Breast epithelium (tissue), 4 donors: ENCODE measurements around the gene RAD23B. TPM values are rescaled to one million over a fixed set of nuclear protein-coding genes. Genes with fewer than 3 reads are reported as not detected.

Source experiments
- DNase-seq, 2 donors: peaks; one replicate each; pipeline ENCODE4 v3.0.0-alpha.2; 2019; ENCODE audit warnings: low spot score in 2 of 2
- H3K27ac ChIP-seq, 2 donors: fragments of 200-600 bp; sonication (generic) in 1 of 2; one replicate each; pipeline ENCODE4 v1.5.1; 2016 to 2019; ENCODE audit warnings: mild to moderate bottlenecking in 1 of 2
- H3K27me3 ChIP-seq, 2 donors: fragments of 200-600 bp; sonication (generic) in 1 of 2; one replicate each; pipeline versions ENCODE4 v1.5.1 to v1.6.0; 2017 to 2019; ENCODE audit warnings: control low read depth in 1 of 2, mild to moderate bottlenecking in 1 of 2
- H3K36me3 ChIP-seq: fragments of 200-600 bp; one replicate; pipeline ENCODE4 v1.5.1; 2019
- H3K4me1 ChIP-seq, 2 donors: fragments of 200-600 bp; sonication (generic); one replicate each; pipeline ENCODE4 v1.5.1; 2016 to 2019; ENCODE audit warnings: control low read depth in 1 of 2
- H3K4me3 ChIP-seq, 3 donors: fragments of 200-600 bp; sonication (generic); 1 replicate in 2 of 3; 2 replicates in 1 of 3; pipeline ENCODE4 v1.5.1; 2016 to 2019; ENCODE audit warnings: mild to moderate bottlenecking in 3 of 3, moderate library complexity in 2 of 3
- H3K9me3 ChIP-seq, 2 donors: fragments of 200-600 bp; sonication (generic) in 1 of 2; one replicate each; pipeline ENCODE4 v1.5.1; 2016 to 2019; ENCODE audit warnings: control low read depth in 1 of 2
- CTCF ChIP-seq, 3 donors: fragments of 450-650 bp; IDR thresholded peaks; one replicate each; pipeline ENCODE4 v1.5.1; 2016 to 2017; ENCODE audit warnings: antibody characterized with exemption in 3 of 3, mild to moderate bottlenecking in 3 of 3, moderate library complexity in 3 of 3
- POLR2A ChIP-seq: fragments of 450-650 bp; IDR thresholded peaks from one replicate; pipeline ENCODE4 v1.6.1; 2016; ENCODE audit warnings: antibody characterized with exemption, mild to moderate bottlenecking, moderate library complexity
- POLR2AphosphoS5 ChIP-seq, 3 donors: sonication (generic); formaldehyde crosslinking; IDR thresholded peaks; one replicate each; pipeline ENCODE4 v1.6.1; 2017; ENCODE audit warnings: antibody characterized with exemption in 3 of 3
- intact Hi-C: fragments of 100-400 bp; cut with DNase I; formaldehyde crosslinking; loops from one replicate; pipeline ENCODE4 v1.15.1; 2023; ENCODE audit warnings: low total_unique reads
- total RNA-seq, 3 donors: library from RNA; depleted of rRNA; stranded (reverse); fragments of >200 nt; gene quantifications; one replicate each; pipeline ENCODE4 v1.1.0, GENCODE V29; 2016

The RAD23B gene
- total RNA-seq, 3 donors from 2014 or later, result 63.6 to 70.2 (median 68.1) TPM

GRCh38 chr9:107358986-107359385 is 75.9 kb downstream of the RAD23B start:
- Histone ChIP-seq H3K27ac (no peak overlapping the region), H3K4me3 (no peak overlapping the region), H3K27me3 (no peaks in the 10 kb centered on the region), H3K9me3 (no peaks in the 10 kb centered on the region), H3K4me1 (no peaks in the 10 kb centered on the region), H3K36me3 (no peaks in the 10 kb centered on the region)
- DNase-seq, result no peak
- intact Hi-C loops, result no loop called here
- TF ChIP-seq POLR2A, result no peak
- no peak for TF ChIP-seq CTCF (IDR thresholded peaks at IDR 0.05)
- TF ChIP-seq POLR2AphosphoS5 (IDR thresholded peaks at IDR 0.05), result no peak

GRCh38 chr9:107360098-107360497 is 77.0 kb downstream of the RAD23B start:
- H3K36me3 ChIP-seq, result no peaks in the 10 kb centered on the region
- H3K9me3 ChIP-seq, result no peaks in the 10 kb centered on the region
- H3K27ac ChIP-seq, result no peak overlapping the region
- H3K27me3 ChIP-seq, result no peaks in the 10 kb centered on the region
- TF ChIP-seq POLR2A (no peak), CTCF (IDR thresholded peaks at IDR 0.05) (no peak), POLR2AphosphoS5 (IDR thresholded peaks at IDR 0.05) (no peak)
- intact Hi-C loops, result no loop called here
- no peak overlapping the region for H3K4me3 ChIP-seq
- DNase-seq, result no peak
- H3K4me1 ChIP-seq, result no peaks in the 10 kb centered on the region

- Histone ChIP-seq H3K27me3 (no peaks in the 10 kb centered on the region), H3K27ac (no peak overlapping the region), H3K4me1 (no peaks in the 10 kb centered on the region), H3K4me3 (no peak overlapping the region), H3K9me3 (no peaks in the 10 kb centered on the region), H3K36me3 (no peaks in the 10 kb centered on the region)
- TF ChIP-seq POLR2AphosphoS5 (IDR thresholded peaks at IDR 0.05), result no peak
- no peak for TF ChIP-seq POLR2A
- no peak for TF ChIP-seq CTCF (IDR thresholded peaks at IDR 0.05)
- intact Hi-C loops, result no loop called here
- no peak for DNase-seq
Observed at GRCh38 chr9:107361816-107362215, 78.7 kb downstream of the RAD23B start.

GRCh38 chr9:107363516-107364152 is 80.6 kb downstream of the RAD23B start:
- peak; percentile 68 to 80 for DNase-seq

More at GRCh38 chr9:107363516-107364152, 80.6 kb downstream of the RAD23B start:
- intact Hi-C loops, result no loop called here
- TF ChIP-seq POLR2A (no peak), POLR2AphosphoS5 (IDR thresholded peaks at IDR 0.05) (no peak), CTCF (IDR thresholded peaks at IDR 0.05) (no peak)
- H3K36me3 ChIP-seq, result no peaks in the 10 kb centered on the region
- H3K27me3 ChIP-seq, result no peaks in the 10 kb centered on the region
- H3K4me1 ChIP-seq, result no peaks in the 10 kb centered on the region
- peak overlapping the region in 2 of 3 donors; percentile 25 to 43 for H3K4me3 ChIP-seq
- H3K9me3 ChIP-seq, result no peaks in the 10 kb centered on the region
- peak overlapping the region; percentile 85 to 89 for H3K27ac ChIP-seq
